ENCODE data around the gene TLL1.

Gene TLL1

DNA sequence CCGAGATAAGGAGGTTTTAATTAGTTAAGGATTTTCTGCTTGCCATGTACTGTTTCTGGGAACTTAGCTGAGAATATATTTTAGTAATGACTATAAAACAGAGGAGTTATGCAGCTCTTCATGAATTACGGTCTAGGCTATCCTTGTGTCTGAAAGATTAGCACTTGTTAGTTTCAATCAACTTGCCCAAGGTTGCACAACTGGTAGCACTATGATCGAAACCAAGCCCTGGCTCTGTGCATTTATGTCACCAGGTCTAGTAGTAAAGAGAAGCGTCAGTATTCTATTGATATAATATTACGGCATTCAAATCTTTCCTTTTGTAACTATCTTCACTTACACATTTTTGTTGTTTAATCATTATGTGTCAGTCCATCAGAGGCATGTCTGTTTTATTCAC lies 176.0 kb downstream of the TLL1 start:
- no peak for DNase-seq (ENCODE audit: low read depth)

DNA sequence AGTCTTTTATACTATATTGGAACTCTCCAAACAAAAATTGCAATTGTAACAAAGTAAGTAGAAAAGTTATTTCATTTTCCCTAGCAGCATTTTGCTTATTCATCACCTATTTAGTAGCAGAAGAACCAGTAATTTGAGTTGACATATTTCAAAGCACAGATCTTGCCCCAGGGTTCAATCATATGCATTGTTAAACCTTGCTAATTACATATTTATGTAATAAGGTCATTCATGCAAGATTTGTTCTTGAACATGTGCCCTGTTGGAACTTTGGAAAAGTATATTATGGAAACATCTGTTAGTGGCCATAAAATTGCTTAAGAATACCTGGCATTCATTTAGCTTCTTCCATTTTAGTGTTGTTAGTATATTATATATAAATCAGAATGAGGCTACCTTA lies 191.7 kb downstream of the TLL1 start:
- DNase-seq (ENCODE audit: low read depth): no peak

DNA sequence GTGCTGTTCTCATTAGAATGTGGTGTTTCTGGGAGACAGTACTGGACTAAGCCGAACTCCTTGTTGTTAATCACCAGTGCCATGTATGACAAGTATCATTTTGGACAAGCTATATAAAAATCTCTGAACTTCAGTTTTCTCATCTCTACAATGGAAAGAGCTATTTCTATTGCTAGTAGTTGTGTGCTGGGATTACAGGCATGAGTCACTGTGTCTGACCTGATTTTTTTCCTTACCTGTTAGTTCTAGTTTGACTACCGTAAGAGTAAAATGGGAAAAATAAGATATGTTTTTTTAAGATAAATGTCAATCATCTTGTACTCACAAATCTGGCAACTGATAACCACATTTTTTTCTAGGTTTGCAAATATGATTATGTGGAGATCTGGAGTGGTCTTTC lies 192.3 kb downstream of the TLL1 start:
- no peak for DNase-seq (ENCODE audit: low read depth)

DNA sequence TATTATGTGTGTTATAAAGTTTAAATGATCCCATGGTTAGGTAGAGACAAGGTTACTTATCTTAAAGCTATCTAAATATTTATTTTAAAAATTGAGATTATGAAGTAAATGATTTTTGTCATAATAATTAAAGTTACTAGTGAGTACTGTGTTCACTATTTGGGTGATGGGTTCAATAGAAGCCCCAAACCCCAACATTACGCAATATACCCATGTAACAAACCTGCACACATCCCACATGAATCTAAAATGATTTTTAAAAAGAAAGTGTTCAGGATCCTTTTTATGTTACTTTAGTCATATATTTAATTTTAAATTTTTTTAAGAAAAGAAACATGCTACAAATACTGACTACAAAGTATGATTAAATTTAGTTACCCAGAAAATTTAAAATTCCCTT lies 193.9 kb downstream of the TLL1 start:
- DNase-seq (ENCODE audit: low read depth): no peak

DNA sequence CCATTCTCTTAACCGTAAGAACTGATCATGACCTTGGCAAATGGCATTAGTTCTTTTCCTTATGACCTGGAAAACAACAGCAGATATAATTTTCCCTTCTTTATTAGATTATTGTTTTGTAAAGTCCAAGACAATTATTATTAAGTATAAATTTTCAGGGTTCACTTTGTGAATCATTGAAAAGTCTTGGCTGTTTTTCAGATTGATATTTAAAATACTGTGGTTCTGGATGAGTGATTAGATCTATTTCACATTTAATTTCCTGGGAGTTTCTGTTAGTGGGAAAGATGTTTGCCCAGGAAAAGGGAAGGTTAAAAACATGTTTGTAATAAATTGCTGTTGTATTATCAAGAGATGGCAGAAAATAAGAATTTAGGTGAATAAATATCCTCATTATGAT lies 194.9 kb downstream of the TLL1 start:
- no peak for DNase-seq (ENCODE audit: low read depth)

DNA sequence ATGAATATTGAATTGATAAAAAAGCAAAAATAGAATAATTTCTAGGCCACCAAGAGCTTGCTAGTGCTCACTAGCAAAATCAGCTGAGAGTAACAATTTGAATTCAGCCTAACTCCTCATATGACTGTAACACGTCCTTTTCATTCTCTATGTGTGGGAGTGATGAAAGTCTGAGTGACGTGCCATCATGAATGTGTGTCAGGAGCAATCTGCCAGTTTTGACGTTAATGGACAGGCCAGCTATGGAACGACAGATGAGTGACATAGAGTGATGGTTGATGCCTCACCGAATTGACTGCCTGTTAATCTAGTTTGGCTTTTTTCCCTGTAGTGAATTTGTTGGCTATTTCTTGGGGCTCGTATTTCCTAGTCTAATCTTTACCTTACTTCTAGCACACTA lies 200.7 kb downstream of the TLL1 start:
- DNase-seq (ENCODE audit: low read depth): no peak

DNA sequence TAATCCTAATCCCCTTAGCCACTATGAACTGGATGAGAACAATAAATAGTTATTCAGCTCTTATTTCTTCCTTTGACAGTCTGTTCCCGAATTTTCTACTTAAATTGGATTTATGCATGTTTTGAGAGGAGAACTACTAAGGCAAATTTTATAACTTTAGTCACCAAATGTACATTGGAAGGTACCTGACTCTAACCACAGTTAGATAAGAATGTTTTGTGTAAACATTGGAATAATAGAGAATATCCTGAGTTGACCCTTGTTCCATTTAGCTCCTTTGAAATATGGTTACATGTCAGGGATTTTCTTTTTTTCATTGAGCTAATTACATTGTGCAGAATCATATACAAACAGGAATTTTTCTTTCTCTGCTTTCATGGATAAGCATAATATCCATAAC lies 202.6 kb downstream of the TLL1 start:
- DNase-seq (ENCODE audit: low read depth): no peak

DNA sequence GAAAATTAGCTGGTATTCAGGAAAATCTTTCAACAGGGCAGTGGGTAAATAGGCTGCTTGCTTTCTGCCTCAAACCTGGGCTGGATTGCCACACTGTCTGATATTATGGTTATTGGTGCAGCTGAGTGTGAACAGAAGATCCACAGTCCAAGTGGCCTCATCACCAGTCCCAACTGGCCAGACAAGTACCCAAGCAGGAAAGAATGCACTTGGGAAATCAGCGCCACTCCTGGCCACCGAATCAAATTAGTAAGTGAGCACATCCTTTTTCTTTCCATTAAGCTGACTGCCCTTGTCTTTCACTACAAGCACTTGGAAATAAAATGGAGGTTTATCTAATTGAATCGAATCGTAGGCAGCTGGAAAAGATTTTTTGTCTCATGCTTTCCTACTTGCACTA lies 204.7 kb downstream of the TLL1 start:
- DNase-seq (ENCODE audit: low read depth): no peak

DNA sequence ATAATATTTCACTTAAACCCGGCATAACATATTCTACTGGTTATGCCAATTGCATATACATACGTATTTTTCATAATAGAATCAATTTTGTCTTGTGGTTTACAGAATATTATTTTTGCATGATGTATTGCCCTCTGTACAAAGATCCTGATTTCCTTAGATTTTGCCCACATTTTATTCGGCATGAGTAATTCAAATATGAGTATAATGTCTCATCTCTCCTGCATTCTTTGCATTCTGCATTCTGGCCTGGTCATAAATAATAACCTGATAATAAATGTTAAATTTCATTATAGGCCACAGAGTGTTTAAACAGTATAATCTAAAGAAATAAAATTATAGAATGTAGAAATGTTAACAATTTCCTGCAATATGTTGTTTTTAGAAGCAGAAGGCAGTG lies 205.3 kb downstream of the TLL1 start:
- DNase-seq (ENCODE audit: low read depth): no peak

DNA sequence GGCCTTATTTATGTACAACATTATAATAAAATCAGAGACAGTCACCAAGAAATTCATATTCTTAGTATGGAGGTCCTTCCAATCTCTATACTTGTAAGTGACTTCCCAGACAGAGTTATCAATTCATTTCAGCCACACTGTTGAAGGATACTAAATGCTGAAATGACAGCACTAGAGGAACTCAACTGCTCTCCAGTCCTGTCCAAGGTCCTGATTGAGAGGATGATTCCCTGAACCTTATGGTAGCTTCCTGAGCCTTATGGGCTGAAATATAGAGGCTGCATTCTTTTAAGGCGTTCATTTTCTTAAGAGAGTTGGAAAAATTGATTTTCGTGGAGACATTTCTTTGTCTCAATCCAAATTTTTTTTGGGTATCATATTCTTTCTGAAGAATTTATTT lies 205.9 kb downstream of the TLL1 start:
- no peak for DNase-seq (ENCODE audit: low read depth)

DNA sequence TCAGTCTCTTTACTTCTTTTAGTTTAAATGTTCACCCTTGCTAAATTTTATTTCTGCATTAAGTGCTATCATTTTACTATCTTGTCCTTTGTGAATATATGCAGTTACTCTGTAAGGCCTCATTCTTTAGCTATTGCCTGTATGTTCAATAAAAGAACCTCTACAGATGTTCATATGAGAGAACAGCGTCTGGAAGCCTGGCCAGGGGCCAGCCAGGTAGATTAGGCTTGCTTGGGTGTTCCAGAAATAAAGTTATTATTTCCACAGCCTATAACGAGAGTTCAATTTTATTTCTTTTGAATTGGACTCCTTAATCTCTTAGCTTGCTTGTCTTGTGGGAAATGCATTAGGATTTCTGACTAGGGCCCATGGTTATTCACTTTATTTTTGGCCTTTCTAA lies 214.5 kb downstream of the TLL1 start:
- no peak for DNase-seq (ENCODE audit: low read depth)

DNA sequence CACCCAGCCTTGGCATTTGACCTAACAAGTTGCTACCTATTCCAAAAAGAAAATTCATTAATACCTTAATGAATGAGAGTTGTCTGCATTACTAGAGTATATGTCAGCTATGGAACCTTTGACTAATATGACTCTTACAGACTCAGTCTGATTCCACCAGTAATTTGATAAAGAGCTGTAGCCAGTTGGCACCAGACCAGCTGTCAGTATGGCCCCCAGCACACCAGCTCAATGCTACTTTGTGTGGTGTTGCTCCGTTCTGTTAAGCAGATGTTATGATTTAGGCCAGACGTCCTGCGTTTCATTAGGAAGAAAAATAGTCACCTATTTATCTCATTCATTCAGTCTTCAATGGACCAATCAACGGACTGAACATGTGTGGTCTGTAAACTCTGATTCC lies 215.5 kb downstream of the TLL1 start:
- DNase-seq (ENCODE audit: low read depth): no peak

DNA sequence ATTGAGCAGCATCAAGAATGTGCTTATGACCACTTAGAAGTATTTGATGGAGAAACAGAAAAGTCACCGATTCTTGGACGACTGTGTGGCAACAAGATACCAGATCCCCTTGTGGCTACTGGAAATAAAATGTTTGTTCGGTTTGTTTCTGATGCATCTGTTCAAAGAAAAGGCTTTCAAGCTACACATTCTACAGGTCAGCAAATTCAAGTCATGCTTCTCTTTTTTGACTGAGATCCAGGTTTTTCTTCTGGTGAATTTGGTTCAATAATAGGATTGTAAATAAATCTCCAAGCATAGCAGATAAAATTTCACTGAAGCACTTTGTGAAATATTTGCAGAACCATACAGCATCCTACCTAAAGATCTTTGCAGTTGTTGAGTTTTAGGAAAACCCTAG lies 218.1 kb downstream of the TLL1 start:
- no peak for DNase-seq (ENCODE audit: low read depth)

DNA sequence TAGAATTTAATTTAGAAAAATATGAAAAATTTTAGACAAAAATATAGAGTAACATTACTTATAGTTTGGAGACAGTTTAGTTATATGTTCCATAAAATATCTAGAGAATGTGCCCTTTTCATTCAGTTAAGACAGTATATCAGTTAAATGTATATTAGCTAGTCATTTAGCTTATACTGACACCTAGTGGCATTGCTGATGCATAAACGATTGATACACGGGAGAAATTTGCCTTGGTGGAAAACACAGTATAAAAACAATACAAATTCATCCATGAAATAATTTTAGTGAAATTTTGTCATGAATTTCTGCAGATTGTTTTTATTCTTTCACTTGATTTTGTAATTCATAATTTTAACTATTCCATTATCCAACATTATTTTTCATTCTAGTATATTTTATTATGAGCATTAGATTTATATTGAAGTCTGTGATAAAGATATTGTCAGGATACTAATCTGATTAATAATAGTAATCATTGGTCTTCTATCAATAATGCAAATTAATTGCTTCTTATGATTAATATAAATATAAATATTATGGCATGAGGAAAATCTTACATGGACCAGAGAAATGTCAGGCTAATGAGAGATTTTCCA lies 219.0 kb downstream of the TLL1 start:
- DNase-seq (ENCODE audit: low read depth): no peak

DNA sequence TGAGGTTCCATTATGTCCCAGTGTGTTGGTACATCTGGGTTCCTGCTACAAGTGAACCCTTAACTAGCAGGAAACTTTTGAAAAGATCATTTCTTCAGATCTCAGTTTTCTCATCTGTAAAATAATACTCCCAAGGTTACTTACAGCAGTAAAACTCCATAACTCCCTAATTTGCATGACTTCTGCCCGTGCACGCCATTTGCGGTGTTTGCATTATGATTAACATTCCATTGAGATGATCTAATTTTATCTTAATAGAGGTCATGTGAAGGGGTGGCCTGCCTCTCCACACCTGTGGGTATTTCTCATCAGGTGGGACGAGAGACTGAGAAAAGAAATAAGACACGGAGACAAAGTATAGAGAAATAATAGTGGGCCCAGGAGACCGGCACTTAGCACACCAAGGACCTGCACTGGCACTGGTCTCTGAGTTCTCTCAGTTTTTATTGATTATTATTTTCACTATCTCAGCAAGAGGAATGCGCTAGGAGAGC lies 219.8 kb downstream of the TLL1 start:
- no peak for DNase-seq (ENCODE audit: low read depth)

DNA sequence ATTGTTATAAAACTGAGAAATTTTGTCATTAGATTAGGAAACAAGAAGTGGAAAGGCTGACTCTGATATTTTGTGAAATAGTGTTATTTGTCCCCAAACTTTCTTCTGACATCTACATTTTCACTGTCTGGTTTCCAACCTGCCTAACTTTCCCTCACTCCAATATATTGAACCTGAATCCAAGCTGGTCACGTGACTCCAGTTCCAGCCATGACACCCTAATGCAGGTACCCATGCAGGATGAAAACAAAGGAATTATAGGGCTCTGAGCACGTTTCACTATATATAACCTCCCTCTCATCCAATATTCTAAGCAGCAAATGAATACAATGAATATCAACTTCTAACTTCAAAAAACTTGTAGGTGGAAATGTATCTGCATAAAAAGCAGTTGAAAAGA lies 231.6 kb downstream of the TLL1 start:
- DNase-seq (ENCODE audit: low read depth): no peak

DNA sequence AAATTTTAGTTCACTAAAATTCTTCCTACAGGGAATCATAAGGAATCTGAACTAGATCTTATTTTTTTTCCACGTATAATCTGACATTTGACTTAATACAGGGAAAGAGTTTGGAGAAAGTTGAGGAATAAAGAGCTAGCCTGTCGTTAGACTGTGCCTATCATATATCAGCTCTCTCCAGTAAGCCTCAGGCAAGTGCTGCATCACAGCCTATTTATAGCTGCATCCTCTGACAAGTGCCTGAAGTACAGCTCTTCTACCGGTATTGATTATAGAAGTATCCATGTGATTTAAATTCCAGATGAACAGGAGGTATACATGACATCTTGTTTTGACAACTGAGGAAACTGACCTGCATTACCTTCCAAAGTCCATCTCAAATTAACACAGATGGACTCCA lies 248.9 kb downstream of the TLL1 start:
- no peak for DNase-seq (ENCODE audit: low read depth)

DNA sequence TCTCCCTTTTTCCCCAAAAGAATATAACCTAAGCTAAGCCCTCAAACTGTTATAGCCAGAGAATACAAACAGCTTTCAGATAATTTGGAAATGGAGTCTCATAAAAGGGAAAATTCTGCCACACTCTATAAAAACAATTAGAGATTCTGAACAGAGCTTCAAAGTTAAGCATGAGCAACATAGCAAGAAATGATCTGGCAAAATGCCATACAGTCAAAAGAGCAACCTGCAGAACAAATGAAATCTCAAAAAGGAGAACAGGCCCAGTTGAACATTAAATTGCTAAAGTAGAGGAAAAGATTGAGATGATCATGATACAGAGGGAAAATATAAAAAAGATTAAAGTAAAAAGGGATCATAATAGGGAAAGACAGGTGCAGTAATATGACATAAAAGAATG lies 250.5 kb downstream of the TLL1 start:
- no peak for DNase-seq (ENCODE audit: low read depth)

DNA sequence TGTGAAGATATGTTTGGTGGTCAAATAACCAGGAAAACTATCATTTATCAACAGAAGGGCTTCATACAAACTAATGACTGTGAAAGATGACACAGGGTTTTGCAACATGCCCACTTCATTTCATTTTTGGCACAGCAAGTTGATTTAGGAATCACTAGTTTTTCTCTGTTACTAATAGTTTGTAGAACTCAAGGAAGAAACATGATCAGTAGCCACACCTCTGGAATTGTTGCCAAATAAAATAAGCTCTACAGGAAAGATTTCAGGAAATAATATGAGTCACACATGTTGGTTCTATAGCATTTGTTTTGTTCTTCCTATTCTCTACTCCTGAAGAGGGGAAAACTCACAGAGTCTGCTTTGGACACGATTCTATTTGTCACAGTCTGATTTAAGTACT lies 255.4 kb downstream of the TLL1 start:
- DNase-seq (ENCODE audit: low read depth): no peak

DNA sequence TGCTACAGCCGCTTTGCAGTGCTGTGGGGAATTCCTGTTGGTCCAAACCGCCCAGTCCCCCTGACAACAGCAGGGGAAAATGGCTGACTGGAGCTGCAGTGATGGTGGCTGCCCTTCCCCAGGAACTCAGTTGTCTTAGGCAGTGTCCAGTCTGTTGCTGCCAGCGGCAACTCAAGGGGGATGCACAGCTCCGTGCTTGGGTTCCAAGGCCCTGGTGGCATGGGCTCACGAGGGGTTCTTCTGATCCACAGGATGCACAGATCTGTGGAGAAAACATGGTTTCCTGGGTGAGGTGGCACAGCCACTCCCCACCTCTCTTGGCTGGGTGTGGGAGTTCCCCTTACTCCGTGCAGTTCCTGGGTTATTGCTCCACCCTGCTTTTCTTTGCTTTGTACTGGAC lies 261.2 kb downstream of the TLL1 start:
- no peak for DNase-seq (ENCODE audit: low read depth)

DNA sequence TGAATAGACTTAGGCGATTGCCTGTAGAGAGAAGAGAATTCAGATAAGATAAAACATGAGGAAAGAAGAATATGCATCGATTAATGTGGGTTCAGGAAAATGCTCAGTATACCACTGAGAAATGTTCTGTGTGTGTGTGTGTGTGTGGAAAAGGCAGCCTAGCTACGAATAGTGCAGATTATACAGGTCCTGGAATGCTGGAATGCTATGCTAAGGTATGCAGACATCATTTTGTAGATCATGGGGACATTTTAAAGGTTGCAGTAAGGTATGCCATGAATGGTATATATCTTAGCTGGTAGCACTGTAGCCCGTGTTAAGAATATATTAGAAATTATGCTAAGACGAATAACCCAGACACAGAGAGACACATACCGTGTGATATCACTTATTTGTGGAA lies 267.9 kb downstream of the TLL1 start:
- no peak for DNase-seq (ENCODE audit: low read depth)

DNA sequence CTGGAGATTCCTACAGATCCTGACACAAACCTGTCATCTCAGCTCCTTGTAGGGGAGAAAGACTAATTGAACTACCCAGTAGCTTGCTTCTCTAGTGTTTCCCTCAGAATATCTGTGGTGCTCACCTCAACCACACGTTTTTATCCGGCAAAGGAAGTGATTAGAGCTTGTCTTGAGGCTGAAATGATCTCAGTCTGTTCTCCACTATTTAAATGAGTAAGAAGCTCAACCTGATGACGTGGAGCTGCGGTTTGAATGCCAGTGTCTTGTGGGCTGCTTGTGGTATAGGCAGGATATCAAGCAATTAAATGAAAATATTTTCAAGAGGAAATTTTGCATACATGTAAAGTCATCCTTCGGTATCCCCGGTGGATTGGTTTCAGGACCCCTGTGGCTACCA lies 270.2 kb downstream of the TLL1 start:
- no peak for DNase-seq (ENCODE audit: low read depth)

DNA sequence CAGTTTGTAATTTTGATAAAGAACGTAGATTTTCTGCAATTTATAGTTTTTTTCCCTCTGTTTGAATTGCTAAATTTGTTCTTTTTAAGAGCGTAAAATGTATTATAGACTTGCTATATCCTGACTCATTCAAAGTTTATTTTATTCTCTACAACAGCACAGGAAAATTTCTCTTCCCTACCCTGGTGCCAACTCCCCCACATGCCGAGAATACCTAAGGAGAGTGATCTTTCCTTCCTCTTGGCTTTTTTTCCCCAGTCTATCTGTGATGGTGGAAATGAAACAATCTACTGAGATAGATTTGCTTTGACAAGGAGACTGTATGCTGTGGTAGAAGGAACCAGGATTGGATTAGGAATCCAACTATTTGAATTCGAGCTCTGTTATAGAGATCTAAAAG lies 271.6 kb downstream of the TLL1 start:
- no peak for DNase-seq (ENCODE audit: low read depth)

DNA sequence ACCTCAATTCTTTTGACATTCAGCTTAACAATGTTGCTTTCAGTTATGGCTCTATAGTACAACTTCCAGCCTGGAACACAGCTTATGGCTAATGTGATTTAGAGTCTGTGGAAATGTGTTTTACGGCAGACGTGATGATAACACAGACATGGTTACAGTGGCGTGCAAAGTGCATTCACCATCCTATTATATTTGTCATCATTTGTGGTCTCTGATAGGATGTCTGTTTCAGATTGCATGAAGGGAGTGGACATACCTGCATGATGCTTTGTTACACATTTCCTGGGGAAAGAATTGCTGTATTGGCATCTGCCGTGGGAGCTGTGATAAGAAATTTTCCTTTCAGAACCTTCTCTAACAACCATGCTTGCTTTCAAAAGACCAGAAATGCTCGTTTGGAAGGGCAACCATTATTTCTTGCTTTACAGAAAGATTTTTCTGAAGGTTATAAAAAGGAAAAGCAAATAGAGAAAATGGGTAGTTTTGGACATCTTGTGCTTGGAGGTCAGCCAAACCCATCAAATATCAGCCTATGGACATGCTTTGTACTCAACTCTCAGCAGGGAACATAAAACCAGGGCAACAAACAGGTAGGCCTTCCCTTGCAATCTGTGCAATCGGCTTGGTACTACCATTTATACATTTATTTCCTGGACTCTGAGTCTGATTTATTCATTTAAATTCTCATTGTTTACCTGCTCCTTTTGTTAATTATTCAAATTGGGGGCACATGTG lies 273.9 kb downstream of the TLL1 start:
- no peak for DNase-seq (ENCODE audit: low read depth)
